Body of pancreas (tissue), 4 donors: ENCODE measurements around the gene GRIN2D.

ENCODE experiments used
- CTCF ChIP-seq, 7 experiments: fragments of 450-650 bp in 4 of 7; fragments of 200-600 bp in 3 of 7; sonication (generic) in 3 of 7; IDR thresholded peaks; one replicate each; pipeline ENCODE4 v1.5.1; 2016 to 2019; ENCODE audit warnings: antibody characterized with exemption in 7 of 7
- POLR2A ChIP-seq, 3 donors: fragments of 450-650 bp; IDR thresholded peaks; one replicate each; pipeline ENCODE4 v1.6.1; 2016; ENCODE audit warnings: antibody characterized with exemption in 3 of 3, mild to moderate bottlenecking in 2 of 3

GRCh38 chr19:48353677-48354076 lies 39.8 kb upstream of the GRIN2D start:
- TF ChIP-seq CTCF (IDR thresholded peaks at IDR 0.05) (no peak), POLR2A (IDR thresholded peaks at IDR 0.05) (no peak)
